ENCODE data around the gene ARSG. TPM values are rescaled to one million over a fixed set of nuclear protein-coding genes. Genes with fewer than 3 reads are reported as not detected.
A peak's percentile ranks its signal among the peaks of the same experiment; 100 is the strongest.

ARSG gene
- total RNA-seq, 1 donor from 2014 or later = 1.5 TPM

DNA sequence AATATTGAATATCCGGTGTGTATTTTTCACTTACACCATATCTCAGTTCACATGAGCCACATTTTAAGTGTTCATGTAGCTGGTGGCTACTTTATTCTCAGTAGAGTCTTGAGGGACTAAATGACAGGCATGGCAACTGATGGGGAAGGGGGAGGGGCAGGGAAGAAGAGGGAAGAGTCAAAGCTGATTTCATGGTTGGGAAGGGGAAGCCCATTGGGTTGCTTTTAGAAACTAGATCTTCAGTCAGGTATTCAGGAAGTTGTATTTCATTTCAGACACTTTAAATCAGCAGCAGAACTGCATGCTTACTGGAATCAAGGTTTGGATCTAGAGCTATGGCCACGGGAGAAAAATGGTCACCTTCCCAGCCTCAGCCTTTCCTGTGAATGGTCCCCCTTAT, 168.9 kb downstream of the ARSG start:
- DNase-seq (ENCODE audit: low read depth) = no peak
- TF ChIP-seq, protein P1, sequence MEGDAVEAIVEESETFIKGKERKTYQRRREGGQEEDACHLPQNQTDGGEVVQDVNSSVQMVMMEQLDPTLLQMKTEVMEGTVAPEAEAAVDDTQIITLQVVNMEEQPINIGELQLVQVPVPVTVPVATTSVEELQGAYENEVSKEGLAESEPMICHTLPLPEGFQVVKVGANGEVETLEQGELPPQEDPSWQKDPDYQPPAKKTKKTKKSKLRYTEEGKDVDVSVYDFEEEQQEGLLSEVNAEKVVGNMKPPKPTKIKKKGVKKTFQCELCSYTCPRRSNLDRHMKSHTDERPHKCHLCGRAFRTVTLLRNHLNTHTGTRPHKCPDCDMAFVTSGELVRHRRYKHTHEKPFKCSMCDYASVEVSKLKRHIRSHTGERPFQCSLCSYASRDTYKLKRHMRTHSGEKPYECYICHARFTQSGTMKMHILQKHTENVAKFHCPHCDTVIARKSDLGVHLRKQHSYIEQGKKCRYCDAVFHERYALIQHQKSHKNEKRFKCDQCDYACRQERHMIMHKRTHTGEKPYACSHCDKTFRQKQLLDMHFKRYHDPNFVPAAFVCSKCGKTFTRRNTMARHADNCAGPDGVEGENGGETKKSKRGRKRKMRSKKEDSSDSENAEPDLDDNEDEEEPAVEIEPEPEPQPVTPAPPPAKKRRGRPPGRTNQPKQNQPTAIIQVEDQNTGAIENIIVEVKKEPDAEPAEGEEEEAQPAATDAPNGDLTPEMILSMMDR (conservative IDR thresholded peaks at IDR 0.05; ENCODE audit: low read depth, low read length) = no peak
- no peak overlapping the region for H3K4me3 ChIP-seq (ENCODE audit: low read depth, low read length)

DNA sequence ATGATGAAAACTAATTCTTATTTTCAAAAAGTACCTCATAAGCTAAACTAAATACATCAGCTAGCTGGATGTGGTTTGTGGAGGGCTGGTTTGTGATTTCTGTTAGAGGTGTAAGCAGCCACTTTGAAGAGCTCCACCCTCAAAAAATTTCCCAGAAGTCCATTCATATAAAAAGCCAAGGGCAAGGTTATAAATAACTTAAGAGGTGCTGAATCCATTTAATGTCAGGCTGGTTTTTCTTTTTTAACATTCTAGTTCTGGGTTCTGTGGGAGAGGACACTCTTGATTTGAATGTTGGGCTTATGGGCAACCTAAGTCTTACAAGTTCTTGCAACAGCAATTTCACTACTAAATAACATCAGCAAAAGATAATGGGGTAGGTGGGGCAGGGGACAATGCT, 169.4 kb downstream of the ARSG start:
- no peak for DNase-seq (ENCODE audit: low read depth)
- H3K4me3 ChIP-seq (ENCODE audit: low read depth, low read length) = no peak overlapping the region
- TF ChIP-seq, protein P1 (conservative IDR thresholded peaks at IDR 0.05; ENCODE audit: low read depth, low read length) = no peak

DNA sequence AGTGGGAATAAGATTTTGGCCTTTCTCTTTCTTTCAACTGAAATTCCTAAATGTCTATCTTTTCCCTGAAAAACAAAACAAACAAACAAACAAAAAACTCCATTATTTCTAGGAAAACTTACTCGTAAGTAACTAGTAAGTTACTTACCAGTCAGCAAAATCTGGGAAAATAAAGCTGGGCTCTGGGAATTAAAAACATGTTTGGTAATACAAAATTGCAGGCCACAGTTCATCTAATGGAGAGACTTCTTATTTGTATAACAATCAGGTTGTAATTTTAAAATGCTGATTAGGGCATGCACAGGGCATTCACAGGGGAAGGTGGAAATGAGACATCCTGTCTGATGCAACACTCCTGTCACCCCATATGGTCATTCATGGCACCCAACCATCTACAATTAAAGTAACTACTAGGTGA, 169.8 kb downstream of the ARSG start:
- DNase-seq (ENCODE audit: low read depth) = no peak
- no peak overlapping the region for H3K4me3 ChIP-seq (ENCODE audit: low read depth, low read length)

DNA sequence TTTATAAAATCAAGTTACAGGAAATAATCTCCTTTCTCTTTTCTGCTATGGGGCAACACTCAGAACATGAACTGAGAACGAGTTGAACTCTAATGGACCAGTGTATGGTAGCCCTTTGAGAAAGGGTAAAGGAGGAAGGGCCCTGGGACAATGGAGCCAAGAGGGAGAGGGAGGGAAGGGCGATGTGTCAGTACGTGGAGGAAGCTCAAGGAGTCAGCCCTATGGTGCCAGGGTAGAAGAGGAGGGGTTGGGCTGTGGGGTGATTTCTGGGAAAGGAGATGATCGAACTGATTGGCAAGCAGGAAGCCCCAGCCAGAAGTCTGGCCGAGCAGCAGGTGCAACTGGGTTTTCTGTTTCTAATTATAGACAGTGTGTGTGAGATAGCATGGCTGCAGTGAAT, 170.3 kb downstream of the ARSG start:
- no peak for DNase-seq (ENCODE audit: low read depth)
- no peak overlapping the region for H3K4me3 ChIP-seq (ENCODE audit: low read depth, low read length)
- TF ChIP-seq, protein P1 (conservative IDR thresholded peaks at IDR 0.05; ENCODE audit: low read depth, low read length) = no peak

More for the DNA sequence above, 169.8 kb downstream of the ARSG start:
- TF ChIP-seq, protein P1 (conservative IDR thresholded peaks at IDR 0.05; ENCODE audit: low read depth, low read length) = no peak

DNA sequence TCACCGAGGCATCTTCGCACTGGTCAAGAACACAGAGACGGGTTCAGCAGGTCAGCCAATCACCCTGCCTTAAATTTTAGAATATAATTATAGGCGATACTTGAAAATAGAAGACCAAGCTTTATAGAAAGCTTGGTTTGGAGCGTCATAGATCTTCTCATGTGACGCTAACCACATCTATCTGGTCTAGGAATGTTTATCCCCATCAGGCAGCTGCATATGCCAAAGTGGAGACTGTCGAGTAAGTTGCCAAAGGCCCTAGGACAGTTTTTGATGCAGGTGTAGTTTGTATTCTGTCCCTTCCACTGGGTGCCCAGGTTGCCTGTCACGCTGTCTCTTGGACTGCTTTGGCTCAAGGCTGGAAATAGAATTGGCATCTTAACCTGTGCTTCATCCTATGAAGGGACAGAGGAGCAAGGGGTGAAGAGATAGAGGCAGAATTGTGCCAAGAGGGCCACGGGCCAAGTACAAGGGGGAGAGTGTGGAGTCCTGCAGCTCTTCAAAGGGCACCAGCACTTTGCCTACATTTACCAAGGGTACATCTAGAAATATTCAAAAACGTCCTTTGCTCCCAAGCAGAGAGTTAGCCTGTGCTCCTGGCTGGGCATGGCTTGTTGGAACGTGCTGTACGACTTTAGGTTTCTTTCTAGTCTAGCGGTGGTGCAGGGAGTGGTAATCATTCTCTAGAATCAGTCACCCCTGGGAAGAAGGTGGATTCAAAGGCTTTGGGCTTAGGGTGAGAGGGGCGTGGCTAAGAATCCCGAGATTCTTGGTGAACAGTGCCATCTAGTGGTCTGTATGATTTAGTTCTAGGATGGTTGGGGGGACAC, 171.3 kb downstream of the ARSG start:
- no peak overlapping the region for H3K4me3 ChIP-seq (ENCODE audit: low read depth, low read length)
- DNase-seq (ENCODE audit: low read depth) = no peak
- TF ChIP-seq, protein P1 (conservative IDR thresholded peaks at IDR 0.05; ENCODE audit: low read depth, low read length) = peak; percentile 75

DNA sequence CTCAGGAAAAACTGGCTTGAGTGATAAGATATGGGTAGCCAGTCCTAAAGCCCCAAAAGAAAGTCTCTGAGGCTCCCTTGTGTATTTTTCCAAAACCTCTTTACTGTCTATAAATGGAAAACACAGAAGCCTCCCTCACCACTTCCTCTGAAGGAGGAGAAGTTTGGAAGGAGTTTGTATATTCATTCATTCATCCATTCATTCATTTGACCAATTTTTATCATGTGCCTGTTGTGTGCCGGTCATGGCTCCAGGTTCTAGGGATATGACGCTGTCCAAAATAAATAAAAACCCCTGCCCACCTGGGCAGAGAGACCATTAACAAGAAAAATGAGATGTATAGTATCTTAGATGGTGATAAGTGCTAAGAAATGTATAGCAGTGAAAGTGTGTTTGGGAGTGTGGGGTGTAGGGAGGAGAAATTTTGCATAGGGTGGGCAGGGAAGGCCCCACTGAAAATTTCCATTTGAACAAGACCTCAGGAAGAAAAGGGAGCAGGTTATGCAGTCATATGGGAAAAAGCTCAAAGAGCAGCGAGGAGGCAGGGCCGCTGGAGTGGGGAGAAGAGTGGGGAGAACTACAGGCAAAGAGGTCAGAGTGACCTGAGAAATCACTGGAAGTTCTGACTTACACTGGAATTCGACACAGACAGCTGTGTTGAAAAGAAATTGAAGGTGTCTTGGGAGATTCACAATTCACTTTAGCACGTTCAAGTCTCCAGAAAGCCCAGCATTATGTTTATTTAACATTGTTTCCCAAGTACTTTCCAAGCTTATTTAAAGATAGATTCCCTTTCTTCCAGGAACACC, 172.1 kb downstream of the ARSG start:
- H3K4me3 ChIP-seq (ENCODE audit: low read depth, low read length) = no peak overlapping the region
- DNase-seq (ENCODE audit: low read depth) = no peak
- TF ChIP-seq, protein P1 (conservative IDR thresholded peaks at IDR 0.05; ENCODE audit: low read depth, low read length) = no peak

Measured in epithelial cell of proximal tubule (primary cell).